ENCODE results near the gene DHODH. TPM values are rescaled to one million over a fixed set of nuclear protein-coding genes. Genes with fewer than 3 reads are reported as not detected.

DHODH gene
- total and polyA plus RNA-seq, 4 donors = 14.4 to 150 (median 79.4) TPM

- no peak for TF ChIP-seq TAF1 (conservative IDR thresholded peaks at IDR 0.05)
- no peak for TF ChIP-seq HNF4A (conservative IDR thresholded peaks at IDR 0.05)
- no peak for TF ChIP-seq FOXA2 (IDR thresholded peaks at IDR 0.05)
- no peak for TF ChIP-seq EGR1 (IDR thresholded peaks at IDR 0.05; ENCODE audit: low read depth in 2 of 2)
- TF ChIP-seq CTCF (IDR thresholded peaks at IDR 0.05; ENCODE audit: low read depth, low read length, missing input control) = no peak
- TF ChIP-seq, protein P1, sequence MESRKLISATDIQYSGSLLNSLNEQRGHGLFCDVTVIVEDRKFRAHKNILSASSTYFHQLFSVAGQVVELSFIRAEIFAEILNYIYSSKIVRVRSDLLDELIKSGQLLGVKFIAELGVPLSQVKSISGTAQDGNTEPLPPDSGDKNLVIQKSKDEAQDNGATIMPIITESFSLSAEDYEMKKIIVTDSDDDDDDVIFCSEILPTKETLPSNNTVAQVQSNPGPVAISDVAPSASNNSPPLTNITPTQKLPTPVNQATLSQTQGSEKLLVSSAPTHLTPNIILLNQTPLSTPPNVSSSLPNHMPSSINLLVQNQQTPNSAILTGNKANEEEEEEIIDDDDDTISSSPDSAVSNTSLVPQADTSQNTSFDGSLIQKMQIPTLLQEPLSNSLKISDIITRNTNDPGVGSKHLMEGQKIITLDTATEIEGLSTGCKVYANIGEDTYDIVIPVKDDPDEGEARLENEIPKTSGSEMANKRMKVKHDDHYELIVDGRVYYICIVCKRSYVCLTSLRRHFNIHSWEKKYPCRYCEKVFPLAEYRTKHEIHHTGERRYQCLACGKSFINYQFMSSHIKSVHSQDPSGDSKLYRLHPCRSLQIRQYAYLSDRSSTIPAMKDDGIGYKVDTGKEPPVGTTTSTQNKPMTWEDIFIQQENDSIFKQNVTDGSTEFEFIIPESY (IDR thresholded peaks at IDR 0.05) = no peak
- TF ChIP-seq, protein P2, sequence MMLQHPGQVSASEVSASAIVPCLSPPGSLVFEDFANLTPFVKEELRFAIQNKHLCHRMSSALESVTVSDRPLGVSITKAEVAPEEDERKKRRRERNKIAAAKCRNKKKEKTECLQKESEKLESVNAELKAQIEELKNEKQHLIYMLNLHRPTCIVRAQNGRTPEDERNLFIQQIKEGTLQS (IDR thresholded peaks at IDR 0.05) = no peak
- 92% methylated on average over 4 of the region's 4 CpGs for WGBS
- H3K27me3 ChIP-seq (ENCODE audit: control insufficient read depth in 4 of 4, insufficient read depth in 4 of 4, low read length in 3 of 4) = no peaks in the 10 kb centered on the region
Observed at GRCh38 chr16:71971571-71971970, 37.0 kb upstream of the DHODH start.

GRCh38 chr16:71972356-71972755, 36.2 kb upstream of the DHODH start:
- 96% methylated on average over 3 of the region's 3 CpGs for WGBS
- Histone ChIP-seq H3K4me1 (ENCODE audit: control insufficient read depth in 4 of 4, insufficient read depth in 4 of 4, low read length in 3 of 4) (no peaks in the 10 kb centered on the region), H3K4me3 (ENCODE audit: low read depth in 1 of 3, low read length in 3 of 3) (no peak overlapping the region), H3K27me3 (ENCODE audit: control insufficient read depth in 4 of 4, insufficient read depth in 4 of 4, low read length in 3 of 4) (no peaks in the 10 kb centered on the region), H3K9me3 (ENCODE audit: control insufficient read depth in 4 of 4, low read length in 3 of 4) (no peaks in the 10 kb centered on the region), H3K9ac (ENCODE audit: low read depth in 1 of 2, low read length in 2 of 2) (no peak overlapping the region), H3K36me3 (ENCODE audit: control insufficient read depth in 4 of 4, insufficient read depth in 3 of 4, low read depth in 1 of 4, low read length in 3 of 4) (peaks cover 0 to 7% (median 2%) of the 10 kb centered on the region in 4 donors), H3K27ac (ENCODE audit: low read depth in 1 of 2, low read length in 2 of 2) (no peak overlapping the region)
- TF ChIP-seq FOXA2 (IDR thresholded peaks at IDR 0.05) (no peak), CTCF (IDR thresholded peaks at IDR 0.05; ENCODE audit: low read depth, low read length, missing input control) (no peak), RAD21 (IDR thresholded peaks at IDR 0.05) (no peak), JUND (IDR thresholded peaks at IDR 0.05) (no peak), TAF1 (conservative IDR thresholded peaks at IDR 0.05) (no peak), YY1 (IDR thresholded peaks at IDR 0.05) (no peak), NR2F2 (IDR thresholded peaks at IDR 0.05) (no peak), FOXA1 (IDR thresholded peaks at IDR 0.05) (no peak), HNF4G (IDR thresholded peaks at IDR 0.05) (no peak), EGR1 (IDR thresholded peaks at IDR 0.05; ENCODE audit: low read depth in 2 of 2) (no peak), HNF4A (conservative IDR thresholded peaks at IDR 0.05) (no peak), GABPA (IDR thresholded peaks at IDR 0.05 in 1 of 2, conservative IDR thresholded peaks at IDR 0.05 in 1 of 2) (no peak)
- TF ChIP-seq, protein P3, sequence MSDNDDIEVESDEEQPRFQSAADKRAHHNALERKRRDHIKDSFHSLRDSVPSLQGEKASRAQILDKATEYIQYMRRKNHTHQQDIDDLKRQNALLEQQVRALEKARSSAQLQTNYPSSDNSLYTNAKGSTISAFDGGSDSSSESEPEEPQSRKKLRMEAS (IDR thresholded peaks at IDR 0.05) = no peak
- TF ChIP-seq, protein P2 (IDR thresholded peaks at IDR 0.05) = no peak
- TF ChIP-seq, protein P1 (IDR thresholded peaks at IDR 0.05) = no peak
- DNase-seq (ENCODE audit: low spot score) = no peak

More at GRCh38 chr16:71971571-71971970, 37.0 kb upstream of the DHODH start:
- no peak for DNase-seq (ENCODE audit: low spot score)
- Histone ChIP-seq H3K9me3 (ENCODE audit: control insufficient read depth in 4 of 4, low read length in 3 of 4) (no peaks in the 10 kb centered on the region), H3K36me3 (ENCODE audit: control insufficient read depth in 4 of 4, insufficient read depth in 3 of 4, low read depth in 1 of 4, low read length in 3 of 4) (peaks cover 0 to 7% (median 0%) of the 10 kb centered on the region in 4 donors), H3K4me1 (ENCODE audit: control insufficient read depth in 4 of 4, insufficient read depth in 4 of 4, low read length in 3 of 4) (no peaks in the 10 kb centered on the region), H3K4me3 (ENCODE audit: low read depth in 1 of 3, low read length in 3 of 3) (no peak overlapping the region), H3K9ac (ENCODE audit: low read depth in 1 of 2, low read length in 2 of 2) (no peak overlapping the region), H3K27ac (ENCODE audit: low read depth in 1 of 2, low read length in 2 of 2) (no peak overlapping the region)

Measured in liver (tissue), 9 donors.